NCI-H526 (cell line): ENCODE measurements around the gene EPHA4.

Source experiments
- DNase-seq, 2 experiments: peaks; one replicate each; lab custom pipeline; 2025; lab: John Stamatoyannopoulos, UW

The EPHA4 gene

GRCh38 chr2:221504905-221505304, 67.2 kb downstream of the EPHA4 start:
- DNase-seq: no peak

- DNase-seq: no peak
These were observed 68.1 kb downstream of the EPHA4 start for GRCh38 chr2:221503965-221504364.

- DNase-seq: no peak
These were observed 69.7 kb downstream of the EPHA4 start for GRCh38 chr2:221502270-221503010.

- no peak for DNase-seq
These were observed 70.2 kb downstream of the EPHA4 start for GRCh38 chr2:221501883-221502269.

GRCh38 chr2:221501210-221501882, 70.8 kb downstream of the EPHA4 start:
- DNase-seq: no peak

GRCh38 chr2:221500501-221501209, 71.4 kb downstream of the EPHA4 start:
- DNase-seq: no peak

- peak in 1 of 2 experiments; percentile 38 for DNase-seq
These were observed 76.4 kb downstream of the EPHA4 start for GRCh38 chr2:221495731-221496130.

- no peak for DNase-seq
These were observed 77.5 kb downstream of the EPHA4 start for GRCh38 chr2:221494556-221494955.

DNA sequence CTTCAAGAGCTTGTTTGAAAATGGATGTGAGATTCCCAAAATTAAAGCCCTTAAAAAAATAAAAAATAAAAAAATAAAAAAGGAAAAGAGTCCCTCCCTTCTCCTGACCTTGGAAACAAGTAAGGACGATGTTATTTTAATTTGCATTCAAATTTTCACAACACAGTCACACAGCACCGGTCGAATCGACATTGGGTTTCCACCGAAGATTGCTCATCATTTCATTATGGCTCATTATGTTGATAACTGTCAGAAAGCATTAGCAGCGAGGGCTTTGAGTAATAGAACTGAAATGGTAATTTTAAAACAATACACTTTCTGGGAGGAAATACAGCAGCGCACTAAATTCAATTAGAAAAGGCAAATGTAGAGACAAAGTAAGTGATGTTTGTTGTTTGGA, 78.7 kb downstream of the EPHA4 start:
- DNase-seq: no peak

- no peak for DNase-seq
These were observed 79.5 kb downstream of the EPHA4 start for GRCh38 chr2:221492636-221493035.

GRCh38 chr2:221490506-221491060, 81.5 kb downstream of the EPHA4 start:
- DNase-seq: peak; percentile 16 to 26

DNA sequence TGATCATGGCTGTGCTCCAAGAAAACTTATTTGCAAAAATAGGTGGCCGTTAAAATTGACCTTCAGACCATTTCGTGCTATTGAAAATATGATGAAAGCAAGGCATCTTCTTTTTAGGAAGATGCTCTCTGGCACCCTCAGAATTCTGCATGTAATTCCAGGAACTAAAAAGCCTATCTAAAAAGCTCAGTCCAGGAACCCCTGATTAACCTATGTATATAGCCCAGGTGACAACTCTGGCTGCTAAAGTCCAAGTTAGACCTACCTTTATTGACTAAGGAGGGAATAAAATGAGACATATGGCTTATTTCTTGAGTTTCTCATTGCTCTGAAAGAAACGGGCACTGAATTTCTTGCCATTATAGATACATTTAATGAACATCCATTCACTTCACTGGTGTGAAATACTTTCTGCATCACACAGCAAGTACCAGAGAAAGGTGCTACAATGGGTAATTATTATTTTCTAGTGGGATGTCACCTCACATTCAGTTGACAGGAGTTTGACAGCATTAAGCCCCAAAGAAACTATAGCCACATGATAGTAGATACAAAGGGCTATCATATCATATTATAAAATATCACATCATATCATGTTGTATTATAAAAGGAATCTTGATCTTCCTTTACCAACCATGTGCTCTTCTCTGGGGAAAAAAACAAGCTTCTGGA, 83.8 kb downstream of the EPHA4 start:
- DNase-seq: no peak

DNA sequence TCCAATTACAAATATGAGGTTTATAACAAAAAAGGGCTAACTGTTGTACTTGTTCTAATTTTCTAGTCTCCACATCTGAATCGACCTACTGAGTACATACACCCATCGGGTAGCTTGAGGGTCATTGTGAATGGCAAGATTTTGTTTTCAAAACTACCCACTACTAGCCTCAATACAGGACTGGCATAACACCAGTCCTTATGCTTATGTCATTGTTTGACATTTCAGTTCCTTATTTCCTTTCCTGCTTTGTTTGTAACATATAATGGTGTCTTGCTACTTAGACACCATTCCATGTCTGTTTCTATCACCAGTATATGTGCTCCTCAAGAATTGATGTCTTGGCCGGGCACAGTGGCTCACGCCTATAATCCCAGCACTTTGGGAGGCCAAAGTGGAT, 86.0 kb downstream of the EPHA4 start:
- DNase-seq: no peak

- DNase-seq: no peak
These were observed 86.6 kb downstream of the EPHA4 start for GRCh38 chr2:221485503-221485870.

GRCh38 chr2:221484761-221485502, 87.2 kb downstream of the EPHA4 start:
- no peak for DNase-seq

- no peak for DNase-seq
These were observed 89.2 kb downstream of the EPHA4 start for GRCh38 chr2:221482666-221483455.

- DNase-seq: no peak
These were observed 91.3 kb downstream of the EPHA4 start for GRCh38 chr2:221480821-221481220.

DNA sequence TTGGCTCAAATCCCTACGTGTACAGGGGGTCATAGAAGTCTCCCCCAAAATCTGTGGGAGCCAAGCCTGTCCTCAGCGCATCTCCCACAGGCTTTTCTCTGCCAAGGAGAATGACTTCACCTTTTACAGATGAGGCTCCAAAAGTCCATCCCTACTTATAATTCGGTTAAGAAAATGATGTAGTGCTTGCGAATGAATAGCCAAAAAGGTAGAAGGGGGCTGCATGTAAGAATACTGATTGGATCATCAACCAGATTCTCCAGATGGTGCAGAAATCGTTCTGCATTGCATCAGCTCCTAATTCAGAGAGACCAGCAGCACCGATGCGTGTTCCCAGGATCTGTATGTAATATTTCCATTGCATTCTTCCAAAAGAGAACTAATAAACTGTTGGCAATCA, 91.9 kb downstream of the EPHA4 start:
- no peak for DNase-seq

DNA sequence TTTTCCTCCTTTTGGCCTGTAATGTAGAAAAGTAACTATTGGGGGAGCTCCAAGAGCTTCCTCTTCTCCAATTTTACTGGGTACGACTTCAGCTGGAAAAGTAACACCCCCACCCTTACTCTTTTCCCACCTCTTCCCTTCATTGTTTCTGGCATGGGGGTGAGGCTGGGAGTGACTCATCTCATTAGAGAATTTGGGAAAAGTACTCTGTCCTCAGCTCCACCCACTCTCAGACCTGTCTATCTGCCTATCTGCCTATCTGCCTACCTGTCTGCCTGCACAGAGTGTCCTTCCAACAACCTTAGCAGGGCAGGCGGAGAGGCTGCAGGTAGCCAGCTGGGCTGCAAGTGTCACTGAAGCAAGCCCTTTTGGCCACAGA, 93.6 kb downstream of the EPHA4 start:
- DNase-seq: no peak

DNA sequence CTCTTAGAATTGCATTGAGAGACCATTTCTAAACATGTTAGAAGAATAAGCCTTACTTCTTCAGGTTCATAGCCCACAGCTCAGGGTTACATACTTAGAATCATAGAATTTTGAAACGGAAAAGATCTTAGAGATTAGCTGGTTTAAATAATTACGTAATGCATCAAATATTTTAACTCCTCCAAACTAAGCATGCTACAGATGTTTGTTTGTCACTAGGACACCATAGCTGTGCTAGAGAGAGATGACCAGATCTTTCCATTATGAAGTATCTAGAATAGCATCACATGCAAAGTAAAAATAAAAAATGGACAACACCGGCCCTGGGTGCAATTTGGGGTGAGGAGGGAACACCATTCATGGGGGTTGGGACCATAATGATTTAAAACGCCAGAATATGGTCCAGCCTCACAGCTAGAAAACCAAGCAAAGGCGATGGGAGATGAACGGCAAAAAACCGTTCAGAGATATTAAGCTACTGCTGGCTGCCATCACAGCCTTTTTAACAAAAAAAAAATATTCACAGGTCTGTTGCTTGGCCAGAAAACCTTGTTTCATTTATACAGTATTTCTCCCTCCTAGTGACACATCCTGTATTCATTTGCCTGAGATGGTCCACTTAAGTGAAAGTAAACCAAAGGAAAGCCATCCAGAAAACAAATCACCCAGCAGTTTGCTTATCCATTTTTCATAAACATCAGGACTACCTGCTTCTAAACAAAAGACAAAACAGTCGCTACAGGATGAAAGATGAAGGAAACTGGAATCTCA, 94.2 kb downstream of the EPHA4 start:
- DNase-seq: no peak
